Heart left ventricle (tissue), 16 donors: Measurements from ENCODE around the gene GSTCD. TPM values are rescaled to one million over a fixed set of nuclear protein-coding genes. Genes with fewer than 3 reads are reported as not detected.

Experiments
- ATAC-seq, 4 donors: fragments of 200-7000 bp; cut with Tn5 transposase; one replicate each; pipeline ENCODE4 v1.9.1; 2020 to 2022; ENCODE audit warnings: moderate library complexity in 4 of 4, mild to moderate bottlenecking in 3 of 4, moderate number of reproducible peaks in 1 of 4
- DNase-seq, 5 donors: peaks; one replicate each; pipeline ENCODE4 v3.0.0-alpha.2; 2020
- H3K27ac ChIP-seq, 12 donors: fragments of 200-600 bp; sonication (generic) in 4 of 12; one replicate each; pipeline versions ENCODE4 v1.5.0 to v1.8.0; 2016 to 2022; ENCODE audit warnings: mild to moderate bottlenecking in 2 of 12
- H3K27me3 ChIP-seq, 9 donors: fragments of 200-600 bp; sonication (generic) in 2 of 9; one replicate each; pipeline versions ENCODE4 v1.5.1 to v1.8.0; 2016 to 2022; ENCODE audit warnings: mild to moderate bottlenecking in 3 of 9
- H3K36me3 ChIP-seq, 9 donors: fragments of 200-600 bp; sonication (generic) in 2 of 9; one replicate each; pipeline versions ENCODE4 v1.5.0 to v1.8.0; 2018 to 2022; ENCODE audit warnings: mild to moderate bottlenecking in 2 of 9
- H3K4me1 ChIP-seq, 12 donors: fragments of 200-600 bp; sonication (generic) in 4 of 12; one replicate each; pipeline versions ENCODE4 v1.5.0 to v1.8.0; 2016 to 2022; ENCODE audit warnings: mild to moderate bottlenecking in 3 of 12
- H3K4me3 ChIP-seq, 12 donors: fragments of 200-600 bp; sonication (generic) in 4 of 12; one replicate each; pipeline versions ENCODE4 v1.5.0 to v1.8.0; 2017 to 2022; ENCODE audit warnings: mild to moderate bottlenecking in 9 of 12, moderate library complexity in 4 of 12
- H3K9me3 ChIP-seq, 12 donors: fragments of 200-600 bp; sonication (generic) in 4 of 12; one replicate each; pipeline versions ENCODE4 v1.5.0 to v1.8.0; 2016 to 2022; ENCODE audit warnings: mild to moderate bottlenecking in 1 of 12
- POLR2A ChIP-seq, 2 donors: fragments of 450-650 bp; IDR thresholded peaks; one replicate each; pipeline ENCODE4 v1.6.1; 2017; ENCODE audit warnings: antibody characterized with exemption in 2 of 2, mild to moderate bottlenecking in 2 of 2, moderate library complexity in 2 of 2
- WGBS, 4 donors: extraction: QIAGEN DNeasy Blood & Tissue Kit in 2 of 4; methylation state at CpG; one replicate each; pipeline versions ENCODE4 v1.1.5 to v1.1.7; 2013 to 2018; 5-methylcytosine and 5-hydroxymethylcytosine counted together
- intact Hi-C, 10 donors: fragments of 100-400 bp; cut with DNase I; formaldehyde crosslinking; loops; one replicate each; pipeline versions ENCODE4 v1.11.1 to v1.14.2; 2022
- polyA plus RNA-seq, 2 donors: library from polyadenylated mRNA; stranded (reverse); fragments of 200-250 nt; gene quantifications; one replicate each; pipeline ENCODE4 v1.2.3, GENCODE V29; 2013
- total RNA-seq, 9 donors: library from RNA; depleted of rRNA in 2 of 9; stranded (reverse); fragments of >200 nt in 2 of 9; fragmentation: NEBNext Ultra II Directional in 3 of 9; extraction: Animal tissue kit (Norgen Biotek cat#: 25700) in 3 of 9; gene quantifications; one replicate each; pipeline versions ENCODE4 v1.1.0 to v1.2.4, GENCODE V29; 2016 to 2023
- TF ChIP-seq, protein P1 (sequence below), 12 donors: fragments of 200-600 bp; sonication (generic) in 4 of 12; IDR thresholded peaks; one replicate each; pipeline versions ENCODE4 v1.5.0 to v1.8.0; 2018 to 2022; ENCODE audit warnings: antibody characterized with exemption in 12 of 12, mild to moderate bottlenecking in 5 of 12
- donor health status: ischemic (EF 13 %, LVEDD 7.1; RV severe dilation, severe dysfunction).
- donor health status: healthy with polysubstance abuse.
- donor health status: DM: no; HTN: yes; CAD: no.
- donor health status: DM: no; HTN: no; CAD: no.
- donor health status: ischemic (EF 25% LVEDD 6.9; RV normal size, moderate dysfunction).
- donor health status: ischemic (EF 25% LVEDD 5.7; RV mildly dilated, moderate dysfunction).
- donor health status: healthy.
- donor health status: DM: yes; HTN: yes; CAD: no.
- donor health status: ischemic (EF 35%, LVEDD 5.7; RV mildly dilated, moderate dysfunction).
- donor health status: nonischemic (EF 11% LVEDD 7.7; RV severe dilation, severe dysfunction).
- donor health status: DM: yes; HTN: yes; CAD: no.
- donor health status: PGD.
- donor health status: ischemic (EF 29% LVEDD 5.4; RV normal size, mild dysfunction).
- donor health status: nonischemic (EF 23%, LVEDD 6.1; RV moderate dilation, normal function).

The GSTCD gene
- total and polyA plus RNA-seq, 11 donors = 0.57 to 6.4 (median 3.8) TPM

DNA sequence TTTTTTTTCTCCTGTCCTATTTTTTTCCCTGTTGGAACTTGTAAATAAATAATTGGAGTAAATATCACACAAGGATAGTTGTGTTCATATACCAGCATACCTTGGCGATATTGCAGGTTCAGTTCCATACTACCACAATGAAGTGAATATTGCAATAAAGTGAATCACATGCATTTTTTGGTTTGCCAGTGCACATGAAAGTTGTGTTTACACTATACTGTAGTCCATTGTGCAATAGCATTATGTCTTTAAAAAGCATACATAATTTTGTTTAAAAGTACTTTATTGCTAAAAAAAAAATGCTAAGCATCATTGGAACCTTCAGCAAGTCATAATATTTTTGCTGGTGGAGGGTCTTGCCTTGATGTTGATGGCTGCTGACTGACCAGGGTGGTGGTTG is 88.6 kb downstream of the GSTCD start:
- intact Hi-C loops = no loop called here
- no peak overlapping the region for H3K27ac ChIP-seq
- H3K36me3 ChIP-seq = no peaks in the 10 kb centered on the region
- ATAC-seq = no peak
- H3K4me1 ChIP-seq = no peaks in the 10 kb centered on the region
- no peak for DNase-seq
- 97 to 100% (median 99%) methylated on average over 1 of the region's 1 CpG for WGBS, 4 donors
- H3K4me3 ChIP-seq = no peak overlapping the region
- H3K9me3 ChIP-seq = no peaks in the 10 kb centered on the region
- H3K27me3 ChIP-seq = no peaks in the 10 kb centered on the region
- no peak for TF ChIP-seq POLR2A (IDR thresholded peaks at IDR 0.05)
- TF ChIP-seq, protein P1, sequence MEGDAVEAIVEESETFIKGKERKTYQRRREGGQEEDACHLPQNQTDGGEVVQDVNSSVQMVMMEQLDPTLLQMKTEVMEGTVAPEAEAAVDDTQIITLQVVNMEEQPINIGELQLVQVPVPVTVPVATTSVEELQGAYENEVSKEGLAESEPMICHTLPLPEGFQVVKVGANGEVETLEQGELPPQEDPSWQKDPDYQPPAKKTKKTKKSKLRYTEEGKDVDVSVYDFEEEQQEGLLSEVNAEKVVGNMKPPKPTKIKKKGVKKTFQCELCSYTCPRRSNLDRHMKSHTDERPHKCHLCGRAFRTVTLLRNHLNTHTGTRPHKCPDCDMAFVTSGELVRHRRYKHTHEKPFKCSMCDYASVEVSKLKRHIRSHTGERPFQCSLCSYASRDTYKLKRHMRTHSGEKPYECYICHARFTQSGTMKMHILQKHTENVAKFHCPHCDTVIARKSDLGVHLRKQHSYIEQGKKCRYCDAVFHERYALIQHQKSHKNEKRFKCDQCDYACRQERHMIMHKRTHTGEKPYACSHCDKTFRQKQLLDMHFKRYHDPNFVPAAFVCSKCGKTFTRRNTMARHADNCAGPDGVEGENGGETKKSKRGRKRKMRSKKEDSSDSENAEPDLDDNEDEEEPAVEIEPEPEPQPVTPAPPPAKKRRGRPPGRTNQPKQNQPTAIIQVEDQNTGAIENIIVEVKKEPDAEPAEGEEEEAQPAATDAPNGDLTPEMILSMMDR (IDR thresholded peaks at IDR 0.05) = no peak

- Histone ChIP-seq H3K4me3 (no peak overlapping the region), H3K27ac (no peak overlapping the region), H3K9me3 (no peaks in the 10 kb centered on the region), H3K36me3 (no peaks in the 10 kb centered on the region), H3K4me1 (no peaks in the 10 kb centered on the region), H3K27me3 (no peaks in the 10 kb centered on the region)
- DNase-seq = no peak
- intact Hi-C loops = no loop called here
- TF ChIP-seq, protein P1 (IDR thresholded peaks at IDR 0.05) = no peak
- TF ChIP-seq POLR2A (IDR thresholded peaks at IDR 0.05) = no peak
- ATAC-seq = no peak
- WGBS, 4 donors = 82 to 97% (median 92%) methylated on average over 1 of the region's 1 CpG
Observed at GRCh38 chr4:105805501-105806120, 97.0 kb downstream of the GSTCD start.

- no peak overlapping the region for H3K4me3 ChIP-seq
- 90 to 95% (median 94%) methylated on average over 2 of the region's 2 CpGs for WGBS, 4 donors
- H3K9me3 ChIP-seq = no peaks in the 10 kb centered on the region
- TF ChIP-seq, protein P1 (IDR thresholded peaks at IDR 0.05) = no peak
- no peak for TF ChIP-seq POLR2A (IDR thresholded peaks at IDR 0.05)
- H3K36me3 ChIP-seq = no peaks in the 10 kb centered on the region
- no peak for DNase-seq
- H3K4me1 ChIP-seq = no peaks in the 10 kb centered on the region
- no peak overlapping the region for H3K27ac ChIP-seq
- H3K27me3 ChIP-seq = no peaks in the 10 kb centered on the region
- no peak for ATAC-seq
- intact Hi-C loops = no loop called here
Observed at GRCh38 chr4:105807496-105807895, 98.9 kb downstream of the GSTCD start.

- no peaks in the 10 kb centered on the region for H3K27me3 ChIP-seq
- peak overlapping the region in 2 of 12 donors; percentile 31 to 40 for H3K4me3 ChIP-seq
- intact Hi-C loops = no loop called here
- H3K4me1 ChIP-seq = no peaks in the 10 kb centered on the region
- 85 to 96% (median 90%) methylated on average over 3 of the region's 3 CpGs for WGBS, 4 donors
- no peak overlapping the region for H3K27ac ChIP-seq
- H3K36me3 ChIP-seq = no peaks in the 10 kb centered on the region
- ATAC-seq (no peak), DNase-seq (no peak)
- H3K9me3 ChIP-seq = no peaks in the 10 kb centered on the region
- TF ChIP-seq, protein P1 (IDR thresholded peaks at IDR 0.05) = no peak
- no peak for TF ChIP-seq POLR2A (IDR thresholded peaks at IDR 0.05)
Observed at GRCh38 chr4:105808030-105808749, 99.6 kb downstream of the GSTCD start.
